Upper lobe of right lung (tissue), 1 donor: ENCODE measurements around the gene TMEM176B. TPM values are rescaled to one million over a fixed set of nuclear protein-coding genes. Genes with fewer than 3 reads are reported as not detected.

Source experiments
- ATAC-seq: fragments of 200-7000 bp; cut with Tn5 transposase; one replicate; pipeline ENCODE4 v1.9.1; 2020; ENCODE audit warnings: mild to moderate bottlenecking, moderate library complexity
- DNase-seq: peaks from one replicate; pipeline ENCODE4 v3.0.0-alpha.2; 2020
- H3K27ac ChIP-seq: fragments of 200-600 bp; one replicate; pipeline ENCODE4 v1.8.0; 2022
- H3K27me3 ChIP-seq: fragments of 200-600 bp; one replicate; pipeline ENCODE4 v1.8.0; 2022; ENCODE audit warnings: mild to moderate bottlenecking
- H3K36me3 ChIP-seq: fragments of 200-600 bp; one replicate; pipeline ENCODE4 v1.8.0; 2022
- H3K4me1 ChIP-seq: fragments of 200-600 bp; one replicate; pipeline ENCODE4 v1.8.0; 2022
- H3K4me3 ChIP-seq: fragments of 200-600 bp; one replicate; pipeline ENCODE4 v1.8.0; 2022; ENCODE audit warnings: mild to moderate bottlenecking
- H3K9me3 ChIP-seq: fragments of 200-600 bp; one replicate; pipeline ENCODE4 v1.8.0; 2022
- CTCF ChIP-seq: fragments of 200-600 bp; IDR thresholded peaks from one replicate; pipeline ENCODE4 v1.8.0; 2022; ENCODE audit warnings: antibody characterized with exemption
- intact Hi-C: fragments of 100-400 bp; cut with DNase I; formaldehyde crosslinking; loops from one replicate; pipeline ENCODE4 v1.11.0; 2022
- total RNA-seq: library from RNA; stranded (reverse); fragmentation: NEBNext Ultra II Directional; extraction: Animal tissue kit (Norgen Biotek cat#: 25700); gene quantifications from one replicate; pipeline ENCODE4 v1.2.1, GENCODE V29; 2021
- donor health status: DM: no; HTN: yes; CAD: no; lungs with severe emphysema.

TMEM176B gene
- total RNA-seq, 1 donor from 2014 or later = 68.2 TPM

GRCh38 chr7:150846291-150847115, 46.3 kb upstream of the TMEM176B start:
- Histone ChIP-seq H3K4me3 (no peak overlapping the region), H3K36me3 (no peaks in the 10 kb centered on the region), H3K27ac (no peak overlapping the region), H3K4me1 (peaks cover 6% of the 10 kb centered on the region), H3K27me3 (peaks cover 8% of the 10 kb centered on the region), H3K9me3 (no peaks in the 10 kb centered on the region)
- no peak for DNase-seq
- peak; percentile 28 for ATAC-seq
- intact Hi-C loops = no loop called here
- TF ChIP-seq CTCF = no peak

GRCh38 chr7:150845421-150845861, 45.3 kb upstream of the TMEM176B start:
- no peak for DNase-seq
- no peak for TF ChIP-seq CTCF

GRCh38 chr7:150842716-150843115, 42.6 kb upstream of the TMEM176B start:
- no peaks in the 10 kb centered on the region for H3K27me3 ChIP-seq
- no peaks in the 10 kb centered on the region for H3K9me3 ChIP-seq
- intact Hi-C loops = no loop called here
- DNase-seq (no peak), ATAC-seq (no peak)
- no peak overlapping the region for H3K4me3 ChIP-seq
- no peak for TF ChIP-seq CTCF
- H3K36me3 ChIP-seq = no peaks in the 10 kb centered on the region
- no peak overlapping the region for H3K27ac ChIP-seq
- peaks cover 6% of the 10 kb centered on the region for H3K4me1 ChIP-seq

More at GRCh38 chr7:150845421-150845861, 45.3 kb upstream of the TMEM176B start:
- Histone ChIP-seq H3K36me3 (no peaks in the 10 kb centered on the region), H3K4me3 (no peak overlapping the region), H3K27ac (no peak overlapping the region), H3K4me1 (peaks cover 6% of the 10 kb centered on the region), H3K27me3 (peaks cover 2% of the 10 kb centered on the region), H3K9me3 (no peaks in the 10 kb centered on the region)
- intact Hi-C loops = no loop called here
- ATAC-seq = peak; percentile 52

- peak; percentile 19 for DNase-seq
- TF ChIP-seq CTCF = no peak
Observed at GRCh38 chr7:150842018-150842417, 41.9 kb upstream of the TMEM176B start.

GRCh38 chr7:150838965-150839650, 38.9 kb upstream of the TMEM176B start:
- no peak overlapping the region for H3K27ac ChIP-seq
- intact Hi-C loops = no loop called here
- H3K4me1 ChIP-seq = no peaks in the 10 kb centered on the region
- DNase-seq (no peak), ATAC-seq (no peak)
- no peak for TF ChIP-seq CTCF
- no peaks in the 10 kb centered on the region for H3K27me3 ChIP-seq
- H3K9me3 ChIP-seq = no peaks in the 10 kb centered on the region
- H3K4me3 ChIP-seq = no peak overlapping the region
- no peaks in the 10 kb centered on the region for H3K36me3 ChIP-seq

More at GRCh38 chr7:150842018-150842417, 41.9 kb upstream of the TMEM176B start:
- Histone ChIP-seq H3K36me3 (no peaks in the 10 kb centered on the region), H3K27ac (no peak overlapping the region), H3K4me1 (peaks cover 6% of the 10 kb centered on the region), H3K4me3 (no peak overlapping the region), H3K27me3 (no peaks in the 10 kb centered on the region), H3K9me3 (no peaks in the 10 kb centered on the region)
- intact Hi-C loops = no loop called here
- no peak for ATAC-seq
